Measurements from ENCODE around the gene SYT7. TPM values are rescaled to one million over a fixed set of nuclear protein-coding genes. Genes with fewer than 3 reads are reported as not detected.
"Not testable (repeated sequence)": the region's sequence is repeated elsewhere in the genome, so short reads cannot be mapped to it uniquely, and the experiment has no call there.

The SYT7 gene
- polyA plus RNA-seq, 1 donor: 4.7 TPM

GRCh38 chr11:61497473-61497872 is 83.4 kb downstream of the SYT7 start:
- no peak for DNase-seq

- DNase-seq: no peak
These were observed 84.1 kb downstream of the SYT7 start for GRCh38 chr11:61496602-61497400.

DNA sequence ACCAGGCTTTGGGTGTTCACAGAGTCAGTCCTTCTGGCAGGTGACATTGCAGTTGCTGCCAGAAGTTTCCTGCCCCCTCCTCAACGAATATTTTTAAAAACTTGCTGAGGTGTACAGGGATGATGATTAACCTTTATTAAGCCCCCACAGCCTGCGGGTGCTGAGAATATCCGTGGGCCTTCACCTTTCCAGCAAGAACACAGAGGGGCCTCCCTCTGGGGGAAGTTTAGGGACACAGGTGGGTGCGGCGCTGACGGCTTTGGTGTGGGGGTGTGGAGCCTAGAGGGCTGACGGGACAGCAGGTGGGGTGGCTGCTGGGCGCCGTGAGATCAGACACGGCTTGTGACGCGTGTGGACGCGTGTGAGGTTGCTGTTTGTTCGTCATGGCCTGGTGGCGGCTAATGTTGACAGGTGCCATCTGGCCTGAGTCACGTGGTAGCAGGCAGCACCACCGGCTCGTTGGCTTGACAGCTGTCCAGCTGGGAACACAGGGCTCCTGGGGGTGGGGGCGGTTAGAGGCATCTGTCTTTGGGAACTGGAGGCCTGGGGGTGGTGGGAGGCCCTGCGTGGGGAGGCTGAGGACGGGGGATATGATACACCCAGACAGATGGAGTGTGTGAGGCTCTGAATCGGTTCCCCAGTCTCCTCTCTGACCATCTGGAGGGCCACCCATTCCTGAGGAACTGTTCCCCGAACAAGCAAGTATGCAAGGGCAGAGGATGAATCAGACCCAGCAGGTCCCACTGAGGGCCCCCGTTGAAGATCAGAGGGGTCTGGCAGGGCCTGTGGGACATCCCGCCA is 84.9 kb downstream of the SYT7 start:
- no peak for DNase-seq

- DNase-seq: no peak
These were observed 86.4 kb downstream of the SYT7 start for GRCh38 chr11:61494381-61494961.

DNA sequence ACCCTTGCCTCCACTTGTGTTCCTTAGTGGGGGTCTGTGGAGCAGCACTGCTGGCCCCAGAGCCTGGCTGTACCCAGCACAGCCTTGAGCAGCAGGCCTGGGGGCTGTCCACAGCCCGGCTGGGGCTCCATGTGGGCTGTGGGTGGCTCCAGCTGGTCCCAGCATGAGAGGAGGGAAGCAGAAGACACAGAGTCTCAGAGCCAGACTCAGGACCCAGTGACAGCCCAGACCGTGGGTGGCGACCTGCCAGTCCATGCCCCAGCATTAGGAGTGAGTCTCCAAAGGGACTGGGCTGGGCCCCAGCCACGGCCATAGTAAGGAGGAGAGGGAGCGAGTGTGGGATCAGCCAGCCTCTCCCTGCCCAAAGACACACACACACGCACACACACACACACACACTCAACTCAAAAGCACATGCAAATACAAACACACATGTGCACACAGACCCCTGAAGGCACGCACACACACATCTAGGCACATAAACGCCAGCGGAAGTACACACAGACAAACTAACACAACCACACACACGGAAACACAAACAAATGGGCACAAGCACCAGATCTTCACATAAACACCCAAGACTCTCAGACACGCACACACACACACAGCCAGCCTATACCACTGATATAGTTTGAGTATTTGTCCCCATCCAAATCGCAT is 89.0 kb downstream of the SYT7 start:
- DNase-seq: no peak

- DNase-seq: no peak
These were observed 90.8 kb downstream of the SYT7 start for GRCh38 chr11:61489833-61490721.

GRCh38 chr11:61488651-61489291 is 92.1 kb downstream of the SYT7 start:
- DNase-seq: no peak

- no peak for DNase-seq
These were observed 93.4 kb downstream of the SYT7 start for GRCh38 chr11:61487342-61488025.

- DNase-seq: no peak
These were observed 94.1 kb downstream of the SYT7 start for GRCh38 chr11:61486779-61487178.

- DNase-seq: no peak
These were observed 94.8 kb downstream of the SYT7 start for GRCh38 chr11:61486011-61486620.

DNA sequence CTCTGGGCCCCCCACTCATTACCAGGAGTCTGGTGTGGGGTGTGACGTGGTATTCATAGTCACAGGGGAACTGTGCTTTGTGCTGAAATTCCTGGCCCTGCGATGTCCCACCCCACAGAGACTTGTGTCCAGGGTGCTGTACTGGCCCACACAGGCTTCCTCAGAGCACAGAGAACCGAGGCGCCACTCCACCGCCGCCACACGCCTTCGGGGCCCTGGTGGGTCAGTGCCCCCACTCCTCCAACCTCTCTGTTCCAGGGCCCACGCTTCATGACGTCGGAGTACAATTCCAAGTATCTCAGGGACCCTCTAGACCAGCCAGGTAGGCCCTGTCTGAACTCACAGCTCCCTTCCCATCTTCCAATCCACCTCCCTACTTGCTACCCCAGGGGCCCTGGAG is 95.8 kb downstream of the SYT7 start:
- no peak for DNase-seq

- DNase-seq: no peak
These were observed 96.3 kb downstream of the SYT7 start for GRCh38 chr11:61484541-61484940.

GRCh38 chr11:61482513-61482912 is 98.4 kb downstream of the SYT7 start:
- no peak for DNase-seq

- DNase-seq: no peak
These were observed 99.1 kb downstream of the SYT7 start for GRCh38 chr11:61481806-61482205.

- DNase-seq: peak; percentile 78
These were observed 99.9 kb downstream of the SYT7 start for GRCh38 chr11:61480994-61481335.

- DNase-seq: no peak
These were observed 100.4 kb downstream of the SYT7 start for GRCh38 chr11:61480261-61480993.

DNA sequence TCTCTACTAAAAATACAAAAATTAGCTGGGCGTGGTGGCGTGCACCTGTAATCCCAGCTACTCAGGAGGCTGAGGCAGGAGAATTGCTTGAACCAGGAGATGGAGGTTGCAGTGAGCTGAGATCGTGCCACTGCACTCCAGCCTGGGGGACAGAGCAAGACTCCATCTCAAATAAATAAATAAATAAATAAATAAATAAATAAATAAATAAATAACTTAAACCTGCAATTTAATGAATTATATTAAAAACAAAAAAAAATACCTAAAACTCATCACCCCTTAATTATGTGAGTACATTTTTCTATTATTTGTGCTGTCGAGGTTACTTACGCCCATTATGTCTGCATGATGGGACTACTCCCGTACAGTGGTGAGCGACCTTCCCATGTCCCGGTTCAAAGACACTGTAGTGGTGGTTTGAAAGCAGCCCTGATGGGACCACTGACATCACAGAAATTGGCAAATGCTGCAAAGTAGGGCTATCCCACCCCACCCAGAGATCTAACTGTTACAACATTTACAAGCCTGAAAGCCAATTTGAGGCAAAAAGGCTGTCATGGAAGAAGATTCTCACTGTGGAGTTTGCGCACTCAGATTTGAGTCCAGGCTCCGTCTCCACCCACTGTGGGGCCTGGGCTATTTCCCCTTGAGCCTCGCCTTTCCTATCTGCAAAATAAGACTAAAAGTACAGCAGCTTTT is 101.4 kb downstream of the SYT7 start:
- DNase-seq: not testable (repeated sequence)

- DNase-seq: no peak
These were observed 103.1 kb downstream of the SYT7 start for GRCh38 chr11:61477727-61478148.

DNA sequence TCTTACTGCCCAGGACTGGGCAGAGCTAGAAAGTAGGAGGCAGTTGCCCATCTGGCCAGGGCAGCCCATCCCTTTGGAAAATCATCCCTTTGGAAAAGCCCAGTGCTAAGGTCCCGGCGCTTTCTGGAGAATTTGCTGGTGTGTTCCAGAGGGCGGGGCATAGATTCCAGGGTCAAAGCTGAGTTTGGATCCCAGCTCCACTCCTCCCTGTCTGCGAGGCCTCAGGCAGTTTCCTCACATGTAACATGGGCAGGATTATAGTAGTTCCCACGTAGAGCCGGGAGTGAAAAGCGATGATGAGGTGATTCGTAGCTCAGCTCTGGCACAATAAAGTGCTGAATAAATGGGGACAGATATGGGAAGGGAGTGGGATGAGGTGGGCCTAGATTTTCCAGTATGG is 103.8 kb downstream of the SYT7 start:
- no peak for DNase-seq
